ENCODE results near the gene PROSER3. TPM values are rescaled to one million over a fixed set of nuclear protein-coding genes. Genes with fewer than 3 reads are reported as not detected.

The PROSER3 gene
- polyA plus RNA-seq, 3 donors, result 5.4 to 10.6 (median 6.9) TPM

- WGBS, 3 donors, result 1% methylated on average over 45 of the region's 45 CpGs
- no peak within 1 kb of the TSS for H3K27ac ChIP-seq (ENCODE audit: low read depth, low read length)
Observed at GRCh38 chr19:35748106-35749020, 9.6 kb upstream of the PROSER3 start, which contains the start of gene LIN37. LIN37 (plus strand) TSS chr19:35748576; CDS start chr19:35748725, 149 bp downstream.

GRCh38 chr19:35750167-35750566, 7.8 kb upstream of the PROSER3 start:
- no peak overlapping the region for H3K27ac ChIP-seq (ENCODE audit: low read depth, low read length)
- WGBS, 3 donors, result 93 to 98% (median 93%) methylated on average over 2 to 5 of the region's 5 CpGs

GRCh38 chr19:35751839-35752745, 5.9 kb upstream of the PROSER3 start:
- no peak overlapping the region for H3K27ac ChIP-seq (ENCODE audit: low read depth, low read length)
- WGBS, 3 donors, result 88 to 91% (median 91%) methylated on average over 14 of the region's 14 CpGs

- WGBS, 3 donors, result 94 to 95% (median 94%) methylated on average over 20 of the region's 20 CpGs
- no peak overlapping the region for H3K27ac ChIP-seq (ENCODE audit: low read depth, low read length)
Observed at GRCh38 chr19:35752746-35753350, 5.1 kb upstream of the PROSER3 start.

- 87 to 92% (median 91%) methylated on average over 20 of the region's 20 CpGs for WGBS, 3 donors
- H3K27ac ChIP-seq (ENCODE audit: low read depth, low read length), result no peak overlapping the region
Observed at GRCh38 chr19:35753634-35754369, 4.2 kb upstream of the PROSER3 start.

GRCh38 chr19:35754370-35755130, 3.4 kb upstream of the PROSER3 start:
- 73 to 84% (median 78%) methylated on average over 13 of the region's 13 CpGs for WGBS, 3 donors
- no peak overlapping the region for H3K27ac ChIP-seq (ENCODE audit: low read depth, low read length)

GRCh38 chr19:35755131-35755549, 2.8 kb upstream of the PROSER3 start:
- WGBS, 3 donors, result 42 to 76% (median 46%) methylated on average over 15 to 17 of the region's 17 CpGs
- H3K27ac ChIP-seq (ENCODE audit: low read depth, low read length), result no peak overlapping the region

- 16 to 63% (median 18%) methylated on average over 42 to 74 of the region's 74 CpGs for WGBS, 3 donors
- H3K27ac ChIP-seq (ENCODE audit: low read depth, low read length), result peak overlapping the region; percentile 94
Observed at GRCh38 chr19:35755550-35756376, 2.2 kb upstream of the PROSER3 start.

GRCh38 chr19:35756377-35757230, 1.4 kb upstream of the PROSER3 start, which contains the start of gene HSPB6:
HSPB6 (minus strand) TSS chr19:35757029; CDS start chr19:35757008, 21 bp downstream.
- WGBS, 3 donors, result 6 to 15% (median 8%) methylated on average over 39 to 52 of the region's 52 CpGs
- peak within 1 kb of the TSS; percentile 94 for H3K27ac ChIP-seq (ENCODE audit: low read depth, low read length)

- 4 to 11% (median 5%) methylated on average over 19 of the region's 19 CpGs for WGBS, 3 donors
- peak overlapping the region; percentile 94 for H3K27ac ChIP-seq (ENCODE audit: low read depth, low read length)
Observed at GRCh38 chr19:35757231-35757748, 686 bp upstream of the PROSER3 start.

- WGBS, 3 donors, result 97% methylated on average over 2 of the region's 2 CpGs
- no peak overlapping the region for H3K27ac ChIP-seq (ENCODE audit: low read depth, low read length)
Observed at GRCh38 chr19:35759697-35760096, 1.7 kb downstream of the PROSER3 start.

- no peak overlapping the region for H3K27ac ChIP-seq (ENCODE audit: low read depth, low read length)
- WGBS, 3 donors, result 90 to 98% (median 97%) methylated on average over 4 of the region's 4 CpGs
Observed at GRCh38 chr19:35760711-35761349, 2.9 kb downstream of the PROSER3 start.

GRCh38 chr19:35764432-35765315, 6.7 kb downstream of the PROSER3 start:
- WGBS, 3 donors, result 91 to 96% (median 95%) methylated on average over 17 of the region's 17 CpGs

GRCh38 chr19:35766571-35767104, 8.7 kb downstream of the PROSER3 start:
- H3K27ac ChIP-seq (ENCODE audit: low read depth, low read length), result no peak overlapping the region
- WGBS, 3 donors, result 90 to 96% (median 92%) methylated on average over 10 to 11 of the region's 11 CpGs

More at GRCh38 chr19:35764432-35765315, 6.7 kb downstream of the PROSER3 start:
- H3K27ac ChIP-seq (ENCODE audit: low read depth, low read length), result no peak overlapping the region
